Measurements from ENCODE around the gene CDK5RAP1.

- TF ChIP-seq HDGF (IDR thresholded peaks at IDR 0.05; ENCODE audit: borderline replicate concordance) (no peak), FOXA1 (IDR thresholded peaks at IDR 0.05) (no peak), ARNT (IDR thresholded peaks at IDR 0.05) (no peak), NFRKB (IDR thresholded peaks at IDR 0.05) (no peak), FOXK2 (IDR thresholded peaks at IDR 0.05) (no peak), SP1 (IDR thresholded peaks at IDR 0.05) (no peak), BHLHE40 (IDR thresholded peaks at IDR 0.05; ENCODE audit: borderline replicate concordance) (no peak), L3MBTL2 (conservative IDR thresholded peaks at IDR 0.05) (no peak), TARDBP (IDR thresholded peaks at IDR 0.05) (no peak)
These were observed 41.7 kb downstream of the CDK5RAP1 start for GRCh38 chr20:33359399-33360261.
